DND-41 (cell line): ENCODE results near the gene PARL.

Source experiments
- CTCF ChIP-seq: IDR thresholded peaks from 2 replicates; pipeline ENCODE4 v1.5.1; 2012; ENCODE audit warnings: borderline replicate concordance, low read length, moderate library complexity, mild to moderate bottlenecking; ENCODE audit not compliant: poor library complexity, severe bottlenecking; ENCODE audit errors: extremely low read depth
- EZH2 ChIP-seq: IDR thresholded peaks from 3 replicates; pipeline ENCODE4 v1.6.1; 2012; ENCODE audit warnings: borderline replicate concordance, low read depth, mild to moderate bottlenecking, moderate library complexity, low read length, inconsistent platforms; ENCODE audit not compliant: severe bottlenecking

DNA sequence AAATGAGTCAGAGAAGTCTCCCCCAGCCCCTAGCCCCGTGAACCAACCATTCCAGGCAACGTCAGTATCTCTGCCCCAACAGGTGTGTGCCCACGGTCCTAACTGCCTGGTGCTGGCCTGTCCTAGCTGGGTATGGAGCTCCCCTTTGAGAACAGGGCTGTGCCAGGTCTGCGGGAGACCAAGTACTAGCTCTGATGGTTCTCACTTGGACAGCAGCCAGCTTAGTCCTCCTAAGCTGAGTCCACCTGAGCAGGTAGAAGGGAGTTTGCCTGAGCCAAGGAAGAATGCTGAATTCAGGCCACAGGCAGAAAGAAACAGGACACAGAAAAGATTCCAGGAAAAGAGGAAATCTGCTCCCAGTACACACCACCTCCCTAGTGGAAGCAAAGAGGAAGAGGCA lies 33.1 kb upstream of the PARL start:
- no peak for TF ChIP-seq CTCF
- TF ChIP-seq EZH2, result no peak
